Tibial artery (tissue), 4 donors: ENCODE data around the gene TBC1D20.
A peak's percentile ranks its signal among the peaks of the same experiment; 100 is the strongest.

Source experiments
- DNase-seq, 2 donors: peaks; one replicate each; pipeline ENCODE4 v3.0.0-alpha.2; 2019
- H3K27ac ChIP-seq, 2 donors: fragments of 200-600 bp; sonication (generic) in 1 of 2; 1 replicate in 1 of 2; 2 replicates in 1 of 2; pipeline ENCODE4 v1.5.1; 2018 to 2019; ENCODE audit warnings: mild to moderate bottlenecking in 1 of 2
- H3K27me3 ChIP-seq, 2 donors: fragments of 200-600 bp; sonication (generic) in 1 of 2; one replicate each; pipeline versions ENCODE4 v1.5.1 to v1.6.0; 2016 to 2019
- H3K36me3 ChIP-seq, 3 donors: fragments of 200-600 bp; sonication (generic) in 2 of 3; one replicate each; pipeline ENCODE4 v1.5.1; 2016 to 2019; ENCODE audit warnings: mild to moderate bottlenecking in 2 of 3
- H3K4me1 ChIP-seq, 4 donors: fragments of 200-600 bp; sonication (generic) in 2 of 4; 1 replicate in 3 of 4; 2 replicates in 1 of 4; pipeline ENCODE4 v1.5.1; 2016 to 2019
- H3K4me3 ChIP-seq, 2 donors: fragments of 200-600 bp; sonication (generic) in 1 of 2; 1 replicate in 1 of 2; 2 replicates in 1 of 2; pipeline ENCODE4 v1.5.1; 2018 to 2019; ENCODE audit warnings: mild to moderate bottlenecking in 2 of 2
- H3K9me3 ChIP-seq, 3 donors: fragments of 200-600 bp; sonication (generic) in 1 of 3; one replicate each; pipeline ENCODE4 v1.5.1; 2016 to 2019
- CTCF ChIP-seq, 2 experiments: fragments of 200-600 bp in 1 of 2; fragments of 450-650 bp in 1 of 2; IDR thresholded peaks; one replicate each; pipeline ENCODE4 v1.5.1; 2017 to 2019; ENCODE audit warnings: antibody characterized with exemption in 2 of 2, mild to moderate bottlenecking in 1 of 2, moderate library complexity in 1 of 2
- intact Hi-C: fragments of 100-400 bp; cut with DNase I; formaldehyde crosslinking; loops from one replicate; pipeline ENCODE4 v1.15.0; 2023; ENCODE audit warnings: low total_unique reads

TBC1D20 gene

GRCh38 chr20:430091-430999 lies 32.0 kb downstream of the TBC1D20 start:
- peak in 1 of 2 donors; percentile 44 for DNase-seq
- intact Hi-C loops = no loop called here
- H3K36me3 ChIP-seq = peaks cover 32 to 82% (median 59%) of the 10 kb centered on the region in 3 donors

GRCh38 chr20:428658-429200 lies 33.6 kb downstream of the TBC1D20 start:
- Histone ChIP-seq H3K4me1 (no peaks in the 10 kb centered on the region), H3K4me3 (no peak overlapping the region), H3K9me3 (no peaks in the 10 kb centered on the region), H3K27ac (no peak overlapping the region), H3K36me3 (peaks cover 33 to 85% (median 50%) of the 10 kb centered on the region in 3 donors), H3K27me3 (no peaks in the 10 kb centered on the region)
- DNase-seq = peak in 1 of 2 donors; percentile 60
- TF ChIP-seq CTCF (IDR thresholded peaks at IDR 0.05) = no peak
- intact Hi-C loops = no loop called here

More at GRCh38 chr20:430091-430999, 32.0 kb downstream of the TBC1D20 start:
- Histone ChIP-seq H3K27me3 (no peaks in the 10 kb centered on the region), H3K4me1 (no peaks in the 10 kb centered on the region), H3K27ac (no peak overlapping the region), H3K9me3 (no peaks in the 10 kb centered on the region), H3K4me3 (no peak overlapping the region)
- no peak for TF ChIP-seq CTCF (IDR thresholded peaks at IDR 0.05)

GRCh38 chr20:427849-428657 lies 34.3 kb downstream of the TBC1D20 start:
- intact Hi-C loops = no loop called here
- Histone ChIP-seq H3K4me1 (no peaks in the 10 kb centered on the region), H3K27me3 (no peaks in the 10 kb centered on the region), H3K9me3 (no peaks in the 10 kb centered on the region), H3K27ac (no peak overlapping the region), H3K4me3 (no peak overlapping the region), H3K36me3 (peaks cover 40 to 87% (median 54%) of the 10 kb centered on the region in 3 donors)
- DNase-seq = peak in 1 of 2 donors; percentile 59
- no peak for TF ChIP-seq CTCF (IDR thresholded peaks at IDR 0.05)

- DNase-seq = peak in 1 of 2 donors; percentile 34
- H3K4me1 ChIP-seq = no peaks in the 10 kb centered on the region
- H3K27me3 ChIP-seq = no peaks in the 10 kb centered on the region
- intact Hi-C loops = no loop called here
- no peak overlapping the region for H3K27ac ChIP-seq
- no peak for TF ChIP-seq CTCF (IDR thresholded peaks at IDR 0.05)
- no peaks in the 10 kb centered on the region for H3K9me3 ChIP-seq
- H3K4me3 ChIP-seq = no peak overlapping the region
- peaks cover 40 to 87% (median 61%) of the 10 kb centered on the region in 3 donors for H3K36me3 ChIP-seq
Observed at GRCh38 chr20:427401-427800, 34.9 kb downstream of the TBC1D20 start.

GRCh38 chr20:426566-426965 lies 35.8 kb downstream of the TBC1D20 start:
- no peak for DNase-seq
- no peaks in the 10 kb centered on the region for H3K9me3 ChIP-seq
- intact Hi-C loops = no loop called here
- no peaks in the 10 kb centered on the region for H3K27me3 ChIP-seq
- no peaks in the 10 kb centered on the region for H3K4me1 ChIP-seq
- H3K4me3 ChIP-seq = no peak overlapping the region
- TF ChIP-seq CTCF (IDR thresholded peaks at IDR 0.05) = no peak
- no peak overlapping the region for H3K27ac ChIP-seq
- peaks cover 40 to 87% (median 69%) of the 10 kb centered on the region in 3 donors for H3K36me3 ChIP-seq
